MCF 10A (cell line): ENCODE data around the gene FMO2. TPM values are rescaled to one million over a fixed set of nuclear protein-coding genes. Genes with fewer than 3 reads are reported as not detected.
A peak's percentile ranks its signal among the peaks of the same experiment; 100 is the strongest.

Experiments
- Bru-seq: library from RNA; stranded (reverse); fragments of 400-500 nt; gene quantifications from one replicate; lab custom pipeline; 2021; lab: Mats Ljungman, UMichigan
- BruChase-seq, 2 experiments: library from RNA; stranded (reverse); fragments of 400-500 nt; gene quantifications; one replicate each; lab custom pipeline; 2021; lab: Mats Ljungman, UMichigan
- BruUV-seq: library from RNA; stranded (reverse); fragments of 400-500 nt; replicated peaks from 2 replicates; lab custom pipeline; 2021; lab: Mats Ljungman, UMichigan
- CTCF ChIA-PET: fragments of 300-600 bp; sonication (Branson Sonifier 250); formaldehyde crosslinking; extraction: SDS; loops from one replicate; lab custom pipeline; 2021; ENCODE audit warnings: antibody characterized with exemption, inconsistent platforms; lab: Yijun Ruan, JAX
- POLR2A ChIA-PET: fragments of 300-600, 350-650 bp; sonication (Branson Sonifier 250); formaldehyde crosslinking; extraction: SDS; loops from one replicate; lab custom pipeline; 2020; ENCODE audit warnings: antibody characterized with exemption, inconsistent platforms; lab: Yijun Ruan, JAX
- DNase-seq: peaks from one replicate; pipeline ENCODE4 v3.0.0-alpha.2; 2018; ENCODE audit not compliant: unreplicated experiment
- H3K27ac Mint-ChIP-seq: one replicate; pipeline ENCODE4 v1.8.0; 2022; ENCODE audit warnings: mild to moderate bottlenecking, low read depth, mixed read lengths; ENCODE audit not compliant: unreplicated experiment
- H3K27me3 Mint-ChIP-seq: one replicate; pipeline ENCODE4 v1.8.0; 2022; ENCODE audit warnings: mixed read lengths; ENCODE audit not compliant: insufficient read depth, unreplicated experiment
- H3K36me3 Mint-ChIP-seq: one replicate; pipeline ENCODE4 v1.8.0; 2022; ENCODE audit warnings: mild to moderate bottlenecking, moderate library complexity, mixed read lengths; ENCODE audit not compliant: insufficient read depth, unreplicated experiment
- H3K4me1 Mint-ChIP-seq: one replicate; pipeline ENCODE4 v1.8.0; 2022; ENCODE audit warnings: mixed read lengths; ENCODE audit not compliant: insufficient read depth, unreplicated experiment
- H3K4me3 Mint-ChIP-seq: one replicate; pipeline ENCODE4 v1.8.0; 2022; ENCODE audit warnings: mild to moderate bottlenecking, moderate library complexity, mixed read lengths; ENCODE audit not compliant: unreplicated experiment
- H3K9me3 Mint-ChIP-seq: one replicate; pipeline ENCODE4 v1.8.0; 2022; ENCODE audit warnings: mixed read lengths; ENCODE audit not compliant: unreplicated experiment
- intact Hi-C: fragments of 100-400 bp; cut with micrococcal nuclease; formaldehyde crosslinking; loops from 2 replicates; pipeline ENCODE4 v1.14.1; 2022
- long read RNA-seq: library from polyadenylated mRNA; stranded (forward); transcript quantifications from one replicate; pipeline ENCODE4 v2.0.0, GENCODE V29; 2022
- total RNA-seq: library from RNA; stranded (reverse); gene quantifications from 2 replicates; pipeline ENCODE4 v1.2.3, GENCODE V29; 2022
- TF ChIP-seq, protein P1 (sequence below): fragments of 200-600 bp; IDR thresholded peaks from one replicate; pipeline ENCODE4 v1.8.0; 2022; ENCODE audit warnings: antibody characterized with exemption, mild to moderate bottlenecking; ENCODE audit not compliant: unreplicated experiment

FMO2 gene, protein sequence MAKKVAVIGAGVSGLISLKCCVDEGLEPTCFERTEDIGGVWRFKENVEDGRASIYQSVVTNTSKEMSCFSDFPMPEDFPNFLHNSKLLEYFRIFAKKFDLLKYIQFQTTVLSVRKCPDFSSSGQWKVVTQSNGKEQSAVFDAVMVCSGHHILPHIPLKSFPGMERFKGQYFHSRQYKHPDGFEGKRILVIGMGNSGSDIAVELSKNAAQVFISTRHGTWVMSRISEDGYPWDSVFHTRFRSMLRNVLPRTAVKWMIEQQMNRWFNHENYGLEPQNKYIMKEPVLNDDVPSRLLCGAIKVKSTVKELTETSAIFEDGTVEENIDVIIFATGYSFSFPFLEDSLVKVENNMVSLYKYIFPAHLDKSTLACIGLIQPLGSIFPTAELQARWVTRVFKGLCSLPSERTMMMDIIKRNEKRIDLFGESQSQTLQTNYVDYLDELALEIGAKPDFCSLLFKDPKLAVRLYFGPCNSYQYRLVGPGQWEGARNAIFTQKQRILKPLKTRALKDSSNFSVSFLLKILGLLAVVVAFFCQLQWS
- not detected in 2 replicates for total RNA-seq
- not detected for Bru-seq, nascent RNA
- percentile 4 among the genes with signal in this experiment for BruChase-seq, experiment 1, labeled RNA remaining after a 6-hour chase
- not detected for BruChase-seq, experiment 2, labeled RNA remaining after a 2-hour chase
- long read RNA-seq: 0 reads

DNA sequence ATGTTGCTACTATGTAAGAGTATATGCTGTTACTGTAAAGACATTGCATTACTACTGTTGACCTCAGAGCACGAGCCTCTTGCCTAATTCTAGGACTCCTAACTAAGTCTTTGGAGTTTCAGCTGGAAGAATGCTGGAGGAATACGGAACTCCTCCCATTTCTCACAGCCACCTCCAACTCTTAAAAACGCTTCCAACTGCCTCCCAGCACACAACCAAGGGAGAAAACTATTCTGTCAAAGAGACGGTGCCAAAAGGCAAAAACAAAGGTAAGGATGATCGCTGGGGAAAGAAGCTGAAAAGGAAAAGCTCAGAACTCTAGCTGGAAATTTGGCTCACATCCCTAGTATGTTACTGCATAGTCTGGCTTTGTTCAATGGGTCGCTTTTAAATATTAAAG, at the start of gene FMO2:
Gene FMO2 (plus strand): TSS at position 210 of the 400 bp plus-strand sequence. CDS start 414 bp downstream, outside the sequence.
- TF ChIP-seq, protein P1, sequence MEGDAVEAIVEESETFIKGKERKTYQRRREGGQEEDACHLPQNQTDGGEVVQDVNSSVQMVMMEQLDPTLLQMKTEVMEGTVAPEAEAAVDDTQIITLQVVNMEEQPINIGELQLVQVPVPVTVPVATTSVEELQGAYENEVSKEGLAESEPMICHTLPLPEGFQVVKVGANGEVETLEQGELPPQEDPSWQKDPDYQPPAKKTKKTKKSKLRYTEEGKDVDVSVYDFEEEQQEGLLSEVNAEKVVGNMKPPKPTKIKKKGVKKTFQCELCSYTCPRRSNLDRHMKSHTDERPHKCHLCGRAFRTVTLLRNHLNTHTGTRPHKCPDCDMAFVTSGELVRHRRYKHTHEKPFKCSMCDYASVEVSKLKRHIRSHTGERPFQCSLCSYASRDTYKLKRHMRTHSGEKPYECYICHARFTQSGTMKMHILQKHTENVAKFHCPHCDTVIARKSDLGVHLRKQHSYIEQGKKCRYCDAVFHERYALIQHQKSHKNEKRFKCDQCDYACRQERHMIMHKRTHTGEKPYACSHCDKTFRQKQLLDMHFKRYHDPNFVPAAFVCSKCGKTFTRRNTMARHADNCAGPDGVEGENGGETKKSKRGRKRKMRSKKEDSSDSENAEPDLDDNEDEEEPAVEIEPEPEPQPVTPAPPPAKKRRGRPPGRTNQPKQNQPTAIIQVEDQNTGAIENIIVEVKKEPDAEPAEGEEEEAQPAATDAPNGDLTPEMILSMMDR: no peak
- H3K4me1 Mint-ChIP-seq: no peaks in the 10 kb centered on the region
- H3K27me3 Mint-ChIP-seq: no peaks in the 10 kb centered on the region
- ChIA-PET CTCF (interaction anchor here (0.6 to 2.9 kb wide), 10 partner anchors 9 to 1019 kb away, joined by 3 to 12 read pairs (median 3); partner anchors contain the start of gene FMO4), POLR2A (no interaction called here)
- no peaks in the 10 kb centered on the region for H3K36me3 Mint-ChIP-seq
- H3K9me3 Mint-ChIP-seq: no peaks in the 10 kb centered on the region
- H3K27ac Mint-ChIP-seq: no peak within 1 kb of the TSS
- no TSS peak for BruUV-seq
- intact Hi-C loops: no loop called here
- no peak for DNase-seq
- no peak within 1 kb of the TSS for H3K4me3 Mint-ChIP-seq

- TF ChIP-seq, protein P1: no peak
- CTCF ChIA-PET: interaction anchor here (0.6 to 1.2 kb wide), 4 partner anchors 56 to 281 kb away, joined by 3 read pairs; no protein-coding TSS in a partner anchor
- Mint-ChIP-seq H3K36me3 (no peaks in the 10 kb centered on the region), H3K27ac (no peak overlapping the region), H3K27me3 (no peaks in the 10 kb centered on the region), H3K9me3 (no peaks in the 10 kb centered on the region), H3K4me1 (no peaks in the 10 kb centered on the region), H3K4me3 (no peak overlapping the region)
- POLR2A ChIA-PET: no interaction called here
- BruUV-seq: no TSS peak
- intact Hi-C loops: no loop called here
- DNase-seq: peak; percentile 41
These were observed 47.5 kb upstream of the FMO2 start for GRCh38 chr1:171137580-171137979.

DNA sequence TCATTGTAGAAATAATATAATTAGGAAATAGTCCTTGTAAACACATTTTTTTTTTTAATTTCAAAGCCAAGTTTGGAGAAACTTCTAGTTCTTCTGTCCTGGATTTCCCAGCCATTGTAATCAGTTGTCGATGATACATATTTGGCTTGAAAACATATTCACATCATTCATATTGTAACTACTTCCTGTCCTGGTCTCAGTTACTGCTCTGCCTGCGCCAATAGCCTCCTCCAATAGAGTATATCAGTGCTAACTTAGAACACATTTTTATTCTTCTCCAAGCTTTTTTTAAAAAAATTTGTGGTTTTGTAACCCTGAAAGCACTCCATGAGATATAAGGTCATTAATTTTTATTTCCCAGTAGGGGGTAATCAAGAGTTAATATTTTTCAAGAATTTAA, 46.1 kb upstream of the FMO2 start:
- H3K4me1 Mint-ChIP-seq: no peaks in the 10 kb centered on the region
- no peak overlapping the region for H3K4me3 Mint-ChIP-seq
- no peaks in the 10 kb centered on the region for H3K9me3 Mint-ChIP-seq
- POLR2A ChIA-PET: no interaction called here
- no peak for DNase-seq
- CTCF ChIA-PET: interaction anchor here (0.6 to 1.2 kb wide), 3 partner anchors 50 to 143 kb away, joined by 3 to 4 read pairs (median 3); no protein-coding TSS in a partner anchor
- no TSS peak for BruUV-seq
- TF ChIP-seq, protein P1: no peak
- H3K27me3 Mint-ChIP-seq: no peaks in the 10 kb centered on the region
- H3K27ac Mint-ChIP-seq: no peak overlapping the region
- no peaks in the 10 kb centered on the region for H3K36me3 Mint-ChIP-seq
- intact Hi-C loops: no loop called here

DNA sequence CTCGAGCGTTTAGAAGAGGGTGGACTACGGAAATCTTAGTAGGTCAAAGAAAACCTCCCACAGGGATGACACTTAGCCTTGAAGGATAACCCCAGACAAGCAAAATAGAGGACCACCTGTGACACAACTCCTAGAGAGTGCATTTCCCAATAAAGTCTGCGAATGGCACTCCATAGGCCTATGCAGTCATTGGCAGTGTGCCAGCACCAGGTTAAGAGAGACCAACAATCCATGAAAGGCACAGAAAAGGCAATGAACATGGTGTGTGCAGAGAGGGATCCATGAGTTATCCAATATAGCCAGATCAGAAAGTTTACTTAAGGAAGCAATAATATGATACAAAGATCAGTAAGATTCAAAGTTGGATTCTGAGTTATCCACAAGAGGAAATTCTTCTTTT, 45.2 kb upstream of the FMO2 start:
- H3K27me3 Mint-ChIP-seq: no peaks in the 10 kb centered on the region
- DNase-seq: peak; percentile 23
- H3K4me1 Mint-ChIP-seq: no peaks in the 10 kb centered on the region
- no TSS peak for BruUV-seq
- no peaks in the 10 kb centered on the region for H3K9me3 Mint-ChIP-seq
- no peak overlapping the region for H3K4me3 Mint-ChIP-seq
- POLR2A ChIA-PET: no interaction called here
- no peak overlapping the region for H3K27ac Mint-ChIP-seq
- intact Hi-C loops: no loop called here
- TF ChIP-seq, protein P1: no peak
- CTCF ChIA-PET: interaction anchor here (1.2 kb wide), 1 partner anchor 93 kb away, joined by 3 read pairs; no protein-coding TSS in a partner anchor
- no peaks in the 10 kb centered on the region for H3K36me3 Mint-ChIP-seq
